ENCODE measurements around the gene UNC5C.

The UNC5C gene

GRCh38 chr4:95340191-95340590 is 208.6 kb downstream of the UNC5C start:
- no peak for DNase-seq (ENCODE audit: low spot score)

GRCh38 chr4:95325665-95326064 is 223.1 kb downstream of the UNC5C start:
- DNase-seq (ENCODE audit: low spot score): no peak

GRCh38 chr4:95319169-95319568 is 229.6 kb downstream of the UNC5C start:
- DNase-seq (ENCODE audit: low spot score): no peak

GRCh38 chr4:95318483-95318882 is 230.3 kb downstream of the UNC5C start:
- no peak for DNase-seq (ENCODE audit: low spot score)

- DNase-seq (ENCODE audit: low spot score): no peak
Observed at GRCh38 chr4:95318044-95318443, 230.7 kb downstream of the UNC5C start.

- DNase-seq (ENCODE audit: low spot score): no peak
Observed at GRCh38 chr4:95317085-95317793, 231.5 kb downstream of the UNC5C start.

GRCh38 chr4:95314573-95314972 is 234.2 kb downstream of the UNC5C start:
- no peak for DNase-seq (ENCODE audit: low spot score)

GRCh38 chr4:95304898-95305297 is 243.9 kb downstream of the UNC5C start:
- DNase-seq (ENCODE audit: low spot score): no peak

- no peak for DNase-seq (ENCODE audit: low spot score)
Observed at GRCh38 chr4:95300304-95300703, 248.5 kb downstream of the UNC5C start.

- DNase-seq (ENCODE audit: low spot score): no peak
Observed at GRCh38 chr4:95296052-95296451, 252.7 kb downstream of the UNC5C start.

- DNase-seq (ENCODE audit: low spot score): no peak
Observed at GRCh38 chr4:95295157-95295556, 253.6 kb downstream of the UNC5C start.

GRCh38 chr4:95294321-95294720 is 254.5 kb downstream of the UNC5C start:
- no peak for DNase-seq (ENCODE audit: low spot score)

GRCh38 chr4:95293014-95293413 is 255.8 kb downstream of the UNC5C start:
- no peak for DNase-seq (ENCODE audit: low spot score)

- no peak for DNase-seq (ENCODE audit: low spot score)
Observed at GRCh38 chr4:95290702-95291101, 258.1 kb downstream of the UNC5C start.

GRCh38 chr4:95289028-95289634 is 259.6 kb downstream of the UNC5C start:
- DNase-seq (ENCODE audit: low spot score): no peak

- DNase-seq (ENCODE audit: low spot score): no peak
Observed at GRCh38 chr4:95288552-95288951, 260.2 kb downstream of the UNC5C start.

- no peak for DNase-seq (ENCODE audit: low spot score)
Observed at GRCh38 chr4:95285797-95286196, 263.0 kb downstream of the UNC5C start.

GRCh38 chr4:95284655-95285054 is 264.1 kb downstream of the UNC5C start:
- DNase-seq (ENCODE audit: low spot score): no peak

- no peak for DNase-seq (ENCODE audit: low spot score)
Observed at GRCh38 chr4:95283320-95283719, 265.5 kb downstream of the UNC5C start.

- DNase-seq (ENCODE audit: low spot score): no peak
Observed at GRCh38 chr4:95272797-95273196, 276.0 kb downstream of the UNC5C start.

- DNase-seq (ENCODE audit: low spot score): no peak
Observed at GRCh38 chr4:95272036-95272435, 276.7 kb downstream of the UNC5C start.

- DNase-seq (ENCODE audit: low spot score): no peak
Observed at GRCh38 chr4:95268819-95269565, 279.8 kb downstream of the UNC5C start.

GRCh38 chr4:95267081-95267480 is 281.7 kb downstream of the UNC5C start:
- no peak for DNase-seq (ENCODE audit: low spot score)

All from germinal center (tissue), 1 donor.